Activated CD8-positive, alpha-beta T cell treated with anti-CD3 and anti-CD28 coated beads for 36 hours (primary cell): ENCODE data around the gene SLC15A1. TPM values are rescaled to one million over a fixed set of nuclear protein-coding genes. Genes with fewer than 3 reads are reported as not detected.

Experiments used
- ATAC-seq: fragments of 200-7000 bp; cut with Tn5 transposase; one replicate; pipeline ENCODE4 v1.10.0; 2021; ENCODE audit warnings: mild to moderate bottlenecking, moderate library complexity
- CTCF ChIA-PET: fragments of 350-600 bp; sonication (Branson Sonifier 250); formaldehyde crosslinking; loops from one replicate; lab custom pipeline; 2021; ENCODE audit warnings: antibody characterized with exemption; lab: Charles Lee
- POLR2A ChIA-PET: fragments of 350-600 bp; sonication (Branson Sonifier 250); formaldehyde crosslinking; loops from one replicate; lab custom pipeline; 2021; ENCODE audit warnings: antibody characterized with exemption; lab: Charles Lee
- DNase-seq: peaks from one replicate; pipeline ENCODE4 v3.0.0-alpha.2; 2020
- H3K27ac Mint-ChIP-seq: one replicate; pipeline ENCODE4 v1.8.0; 2021; ENCODE audit warnings: mild to moderate bottlenecking, mixed read lengths
- H3K27me3 Mint-ChIP-seq: one replicate; pipeline ENCODE4 v1.8.0; 2021; ENCODE audit warnings: mixed read lengths
- H3K36me3 Mint-ChIP-seq: one replicate; pipeline ENCODE4 v1.8.0; 2021; ENCODE audit warnings: low read depth, mixed read lengths
- H3K4me1 Mint-ChIP-seq: one replicate; pipeline ENCODE4 v1.8.0; 2021; ENCODE audit warnings: low read depth, mixed read lengths
- H3K4me3 Mint-ChIP-seq: one replicate; pipeline ENCODE4 v1.8.0; 2021; ENCODE audit warnings: mild to moderate bottlenecking, moderate library complexity, mixed read lengths
- H3K9me3 Mint-ChIP-seq: one replicate; pipeline ENCODE4 v1.8.0; 2021; ENCODE audit warnings: mixed read lengths
- intact Hi-C: fragments of 100-400 bp; cut with micrococcal nuclease; formaldehyde crosslinking; loops from one replicate; pipeline ENCODE4 v1.10.0; 2022
- total RNA-seq, 2 experiments: library from RNA; stranded (reverse); gene quantifications; one replicate each; pipeline ENCODE4 v1.2.3, GENCODE V29; 2021
- TF ChIP-seq, protein P1 (sequence below): fragments of 200-600 bp; IDR thresholded peaks from one replicate; pipeline ENCODE4 v1.8.0; 2022; ENCODE audit warnings: antibody characterized with exemption, mild to moderate bottlenecking

Gene SLC15A1
- total RNA-seq, 2 experiments from 2014 or later: not detected

DNA sequence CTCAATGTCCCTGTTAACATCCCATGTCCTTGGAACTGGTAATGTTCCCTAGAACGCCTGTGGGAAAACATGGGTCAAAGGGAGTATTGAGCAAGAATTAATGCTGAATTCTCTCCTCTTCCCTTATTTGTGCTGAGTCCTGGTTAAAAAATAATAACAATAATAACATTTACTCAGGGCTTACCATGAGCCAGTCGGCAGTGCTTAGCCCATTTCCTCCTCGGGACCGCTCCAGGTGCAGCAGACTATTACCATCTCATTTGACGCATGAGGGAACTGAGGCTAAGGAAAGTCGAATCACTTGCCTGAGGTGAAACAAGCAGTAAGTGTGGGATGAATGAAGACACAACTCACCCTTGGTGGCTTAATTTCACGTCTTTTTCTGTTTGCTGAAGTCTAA, 33.6 kb upstream of the SLC15A1 start:
- no peaks in the 10 kb centered on the region for H3K36me3 Mint-ChIP-seq
- H3K27me3 Mint-ChIP-seq: peaks cover 15% of the 10 kb centered on the region
- no peak for ATAC-seq
- DNase-seq: no peak
- H3K9me3 Mint-ChIP-seq: peaks cover 8% of the 10 kb centered on the region
- H3K4me1 Mint-ChIP-seq: peaks cover 3% of the 10 kb centered on the region
- TF ChIP-seq, protein P1, sequence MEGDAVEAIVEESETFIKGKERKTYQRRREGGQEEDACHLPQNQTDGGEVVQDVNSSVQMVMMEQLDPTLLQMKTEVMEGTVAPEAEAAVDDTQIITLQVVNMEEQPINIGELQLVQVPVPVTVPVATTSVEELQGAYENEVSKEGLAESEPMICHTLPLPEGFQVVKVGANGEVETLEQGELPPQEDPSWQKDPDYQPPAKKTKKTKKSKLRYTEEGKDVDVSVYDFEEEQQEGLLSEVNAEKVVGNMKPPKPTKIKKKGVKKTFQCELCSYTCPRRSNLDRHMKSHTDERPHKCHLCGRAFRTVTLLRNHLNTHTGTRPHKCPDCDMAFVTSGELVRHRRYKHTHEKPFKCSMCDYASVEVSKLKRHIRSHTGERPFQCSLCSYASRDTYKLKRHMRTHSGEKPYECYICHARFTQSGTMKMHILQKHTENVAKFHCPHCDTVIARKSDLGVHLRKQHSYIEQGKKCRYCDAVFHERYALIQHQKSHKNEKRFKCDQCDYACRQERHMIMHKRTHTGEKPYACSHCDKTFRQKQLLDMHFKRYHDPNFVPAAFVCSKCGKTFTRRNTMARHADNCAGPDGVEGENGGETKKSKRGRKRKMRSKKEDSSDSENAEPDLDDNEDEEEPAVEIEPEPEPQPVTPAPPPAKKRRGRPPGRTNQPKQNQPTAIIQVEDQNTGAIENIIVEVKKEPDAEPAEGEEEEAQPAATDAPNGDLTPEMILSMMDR: no peak
- no peak overlapping the region for H3K4me3 Mint-ChIP-seq
- no peak overlapping the region for H3K27ac Mint-ChIP-seq
- POLR2A ChIA-PET: no interaction called here
- CTCF ChIA-PET: no interaction called here
- intact Hi-C loops: no loop called here

DNA sequence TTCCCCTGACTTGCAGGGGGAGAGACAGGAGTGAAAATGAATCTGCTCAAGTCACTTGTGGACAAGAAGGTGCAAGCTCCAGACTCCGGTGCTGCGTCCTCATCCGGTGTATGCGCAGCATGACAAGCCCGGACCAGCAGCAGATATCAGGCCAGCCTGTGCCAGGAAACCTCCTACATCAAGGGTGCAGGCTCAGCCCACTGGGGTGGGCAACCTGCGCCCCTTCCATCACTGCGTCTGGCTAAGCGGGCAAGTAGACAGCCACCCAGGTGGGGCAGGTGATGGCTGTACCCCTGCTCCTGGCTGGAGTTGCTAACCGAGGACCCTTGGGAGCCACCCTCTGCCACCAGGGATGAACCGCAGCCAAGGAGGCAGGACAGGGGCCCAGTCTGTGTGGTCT, 32.9 kb upstream of the SLC15A1 start:
- Mint-ChIP-seq H3K4me1 (peaks cover 3% of the 10 kb centered on the region), H3K4me3 (no peak overlapping the region), H3K27ac (no peak overlapping the region), H3K9me3 (peaks cover 7% of the 10 kb centered on the region), H3K36me3 (no peaks in the 10 kb centered on the region), H3K27me3 (peaks cover 18% of the 10 kb centered on the region)
- POLR2A ChIA-PET: no interaction called here
- intact Hi-C loops: no loop called here
- DNase-seq (no peak), ATAC-seq (no peak)
- CTCF ChIA-PET: no interaction called here
- TF ChIP-seq, protein P1: no peak

DNA sequence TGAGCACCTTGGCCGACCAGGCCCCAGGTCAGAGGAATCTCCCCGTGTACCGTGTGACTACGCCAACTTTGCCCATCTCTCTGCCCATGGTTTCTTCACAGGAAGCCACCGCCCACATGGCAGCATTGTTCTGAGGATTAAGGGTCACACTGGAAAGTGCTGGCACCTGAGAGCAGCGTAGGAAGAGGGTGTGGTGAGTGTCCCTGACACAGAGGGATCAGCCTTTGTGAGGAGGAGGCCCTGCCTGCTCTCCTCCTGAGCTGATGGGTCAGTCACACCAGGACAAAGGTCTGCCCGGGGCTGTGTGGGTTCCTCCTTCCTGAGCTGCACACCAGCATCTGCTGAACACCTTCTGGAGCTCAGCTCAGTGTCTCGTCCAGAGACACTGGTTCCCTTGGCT, 32.2 kb upstream of the SLC15A1 start:
- H3K27me3 Mint-ChIP-seq: peaks cover 20% of the 10 kb centered on the region
- no peak overlapping the region for H3K4me3 Mint-ChIP-seq
- ChIA-PET POLR2A (no interaction called here), CTCF (no interaction called here)
- peaks cover 3% of the 10 kb centered on the region for H3K9me3 Mint-ChIP-seq
- no peaks in the 10 kb centered on the region for H3K36me3 Mint-ChIP-seq
- H3K4me1 Mint-ChIP-seq: peaks cover 3% of the 10 kb centered on the region
- ATAC-seq: no peak
- H3K27ac Mint-ChIP-seq: no peak overlapping the region
- intact Hi-C loops: no loop called here
- TF ChIP-seq, protein P1: no peak
- DNase-seq: no peak

DNA sequence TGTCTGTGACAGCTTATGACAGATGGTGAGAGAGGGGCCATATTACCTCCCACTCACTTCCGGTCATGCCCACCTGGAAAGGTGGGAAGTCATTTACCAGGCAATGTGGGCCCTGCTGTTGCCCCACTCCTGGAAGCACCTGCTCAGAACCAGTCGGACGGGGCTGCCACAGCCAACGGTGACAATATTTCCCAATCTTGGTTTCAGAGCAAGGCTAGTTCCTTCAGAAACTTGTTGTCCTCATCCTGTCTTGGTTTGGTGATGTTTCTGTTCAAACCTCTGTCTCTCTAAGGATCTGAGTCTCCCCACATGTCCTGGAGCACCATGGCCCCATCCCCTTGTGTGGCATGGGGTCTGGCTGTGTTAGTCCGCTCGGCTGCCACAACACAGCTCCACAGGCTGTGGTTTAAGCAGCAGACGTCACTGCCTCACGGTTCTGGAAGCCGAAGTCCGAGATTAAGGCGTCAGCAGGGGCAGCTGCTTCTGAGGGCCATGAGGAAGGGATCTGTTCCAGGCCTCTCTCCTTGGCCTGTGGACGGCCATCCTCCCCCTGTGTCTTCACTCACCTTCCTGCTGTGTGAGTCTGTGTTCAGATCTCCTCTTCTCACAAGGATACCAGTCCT, 31.5 kb upstream of the SLC15A1 start:
- ATAC-seq (no peak), DNase-seq (no peak)
- TF ChIP-seq, protein P1: no peak
- Mint-ChIP-seq H3K27me3 (peaks cover 18% of the 10 kb centered on the region), H3K27ac (no peak overlapping the region), H3K4me1 (peaks cover 2% of the 10 kb centered on the region), H3K9me3 (peaks cover under 1% of the 10 kb centered on the region), H3K4me3 (no peak overlapping the region), H3K36me3 (no peaks in the 10 kb centered on the region)
- intact Hi-C loops: no loop called here
- POLR2A ChIA-PET: no interaction called here
- CTCF ChIA-PET: no interaction called here

DNA sequence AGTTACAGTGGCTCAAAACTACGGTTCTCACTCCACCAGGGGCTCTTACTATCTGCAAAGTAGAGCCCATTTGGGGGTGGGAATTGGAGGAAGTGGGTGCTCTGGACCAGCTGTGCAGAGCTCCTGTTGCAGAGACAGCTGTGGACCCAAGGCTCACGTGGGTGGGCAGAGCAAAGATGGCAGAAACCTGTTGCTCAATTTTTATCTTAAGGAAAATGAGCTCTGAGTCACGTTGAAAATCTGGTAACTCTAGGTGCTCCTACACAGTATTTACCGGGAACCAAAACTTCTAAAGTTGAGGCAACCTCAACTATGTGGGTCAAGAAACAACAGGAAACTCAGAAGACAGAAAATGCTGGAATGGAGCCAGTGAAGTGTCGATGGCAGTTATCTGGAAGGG, 30.2 kb upstream of the SLC15A1 start:
- CTCF ChIA-PET: no interaction called here
- no peaks in the 10 kb centered on the region for H3K4me1 Mint-ChIP-seq

More for the DNA sequence above, 30.2 kb upstream of the SLC15A1 start:
- Mint-ChIP-seq H3K9me3 (no peaks in the 10 kb centered on the region), H3K36me3 (no peaks in the 10 kb centered on the region), H3K27ac (no peak overlapping the region), H3K27me3 (peaks cover 16% of the 10 kb centered on the region), H3K4me3 (no peak overlapping the region)
- DNase-seq: no peak
- no peak for ATAC-seq
- intact Hi-C loops: no loop called here
- POLR2A ChIA-PET: no interaction called here
- TF ChIP-seq, protein P1: no peak
